GM13976 (cell line): ENCODE data around the gene ATP10B.

Experiments used
- DNase-seq: peaks from one replicate; pipeline ENCODE4 v3.0.0; 2012; ENCODE audit warnings: low spot score
- CTCF ChIP-seq: IDR thresholded peaks from 2 replicates; pipeline ENCODE4 v1.5.1; 2012; ENCODE audit warnings: borderline replicate concordance, mild to moderate bottlenecking; ENCODE audit not compliant: insufficient read depth; ENCODE audit errors: extremely low read depth, missing control alignments, control extremely low read depth
- in situ Hi-C: fragments of 300-500 bp; cut with MboI; formaldehyde crosslinking; loops from one replicate; pipeline ENCODE4 v1.12.0; 2022; ENCODE audit warnings: low sequenced_read_pairs, mixed read lengths, inconsistent platforms; ENCODE audit not compliant: unreplicated experiment

ATP10B gene

GRCh38 chr5:160547872-160548271 lies 304.1 kb downstream of the ATP10B start:
- in situ Hi-C loops: no loop called here
- TF ChIP-seq CTCF: no peak
- no peak for DNase-seq

- in situ Hi-C loops: no loop called here
Observed at GRCh38 chr5:160547061-160547460, 304.9 kb downstream of the ATP10B start.

GRCh38 chr5:160545832-160546231 lies 306.2 kb downstream of the ATP10B start:
- no peak for DNase-seq
- in situ Hi-C loops: no loop called here
- TF ChIP-seq CTCF: no peak

More at GRCh38 chr5:160547061-160547460, 304.9 kb downstream of the ATP10B start:
- TF ChIP-seq CTCF: no peak
- no peak for DNase-seq

- DNase-seq: no peak
- no peak for TF ChIP-seq CTCF
- in situ Hi-C loops: no loop called here
Observed at GRCh38 chr5:160543395-160543794, 308.6 kb downstream of the ATP10B start.

- in situ Hi-C loops: no loop called here
- no peak for DNase-seq
- no peak for TF ChIP-seq CTCF
Observed at GRCh38 chr5:160542840-160543239, 309.2 kb downstream of the ATP10B start.

- no peak for DNase-seq
- in situ Hi-C loops: no loop called here
- no peak for TF ChIP-seq CTCF
Observed at GRCh38 chr5:160542281-160542680, 309.7 kb downstream of the ATP10B start.

GRCh38 chr5:160539431-160539830 lies 312.6 kb downstream of the ATP10B start:
- DNase-seq: no peak
- TF ChIP-seq CTCF: no peak
- in situ Hi-C loops: no loop called here
